NT2/D1 (cell line): Measurements from ENCODE around the gene HELLS.

ENCODE experiments used
- SUZ12 ChIP-seq: IDR thresholded peaks from 2 replicates; pipeline ENCODE4 v1.6.1; 2011; ENCODE audit not compliant: insufficient read length, insufficient read depth; ENCODE audit errors: extremely low read depth
- YY1 ChIP-seq: IDR thresholded peaks from 2 replicates; pipeline ENCODE4 v1.6.1; 2011; ENCODE audit not compliant: insufficient read length, insufficient read depth
- ZNF274 ChIP-seq: IDR thresholded peaks from 2 replicates; pipeline ENCODE4 v1.6.1; 2011; ENCODE audit warnings: mild to moderate bottlenecking, low read depth, low read length

DNA sequence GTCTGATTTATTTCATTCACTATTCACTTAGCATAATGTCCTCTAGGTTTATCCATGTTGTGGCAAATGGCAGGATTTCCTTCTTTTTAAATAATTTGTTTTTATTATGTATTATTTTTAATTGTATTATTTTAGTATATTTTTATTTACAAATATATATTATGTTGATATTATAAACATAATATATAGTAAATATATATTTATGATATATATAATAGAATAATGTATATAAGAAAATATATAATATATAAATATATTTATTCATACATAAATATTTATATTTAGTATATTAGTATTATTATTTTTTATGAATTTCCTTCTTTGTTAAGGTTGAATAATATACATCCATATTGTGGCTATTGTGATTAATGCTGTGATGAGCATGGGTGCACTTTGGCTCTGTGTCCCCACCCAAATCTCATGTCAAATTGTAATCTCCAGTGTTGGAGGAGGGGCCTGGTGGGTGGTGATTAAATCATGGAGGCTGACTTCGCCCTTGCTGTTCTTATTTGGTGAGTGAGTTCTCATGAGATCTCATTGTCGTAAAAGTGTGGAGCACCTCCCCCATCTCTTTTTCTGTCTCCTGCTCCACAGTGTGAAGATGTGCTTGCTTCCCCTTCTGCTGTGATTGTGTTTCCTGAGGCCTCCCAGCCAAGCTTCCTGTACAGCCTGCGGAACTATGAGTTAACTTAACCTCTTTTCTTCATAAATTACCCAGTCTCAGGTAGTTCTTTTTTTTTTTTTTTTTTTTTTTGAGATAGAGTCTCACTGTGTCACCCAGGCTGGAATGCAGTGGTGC is 85.7 kb downstream of the HELLS start:
- TF ChIP-seq ZNF274 (no peak), SUZ12 (no peak), YY1 (no peak)
